ENCODE results near the gene UPP2. TPM values are rescaled to one million over a fixed set of nuclear protein-coding genes. Genes with fewer than 3 reads are reported as not detected.
A peak's percentile ranks its signal among the peaks of the same experiment; 100 is the strongest.

UPP2 gene
- total and polyA plus RNA-seq, 4 donors = 0.51 to 9.0 (median 1.3) TPM

GRCh38 chr2:158095269-158095668 is 6.4 kb upstream of the UPP2 start:
- Histone ChIP-seq H3K27ac (ENCODE audit: low read depth in 1 of 2, low read length in 2 of 2) (no peak overlapping the region), H3K9me3 (ENCODE audit: control insufficient read depth in 4 of 4, low read length in 3 of 4) (no peaks in the 10 kb centered on the region), H3K36me3 (ENCODE audit: control insufficient read depth in 4 of 4, insufficient read depth in 3 of 4, low read depth in 1 of 4, low read length in 3 of 4) (no peaks in the 10 kb centered on the region), H3K9ac (ENCODE audit: low read depth in 1 of 2, low read length in 2 of 2) (no peak overlapping the region), H3K4me3 (ENCODE audit: low read depth in 1 of 3, low read length in 3 of 3) (no peak overlapping the region), H3K27me3 (ENCODE audit: control insufficient read depth in 4 of 4, insufficient read depth in 4 of 4, low read length in 3 of 4) (no peaks in the 10 kb centered on the region), H3K4me1 (ENCODE audit: control insufficient read depth in 4 of 4, insufficient read depth in 4 of 4, low read length in 3 of 4) (peaks cover 0 to 14% (median 6%) of the 10 kb centered on the region in 4 donors)
- no peak for TF ChIP-seq FOXA1 (IDR thresholded peaks at IDR 0.05)
- no peak for TF ChIP-seq ATF3 (IDR thresholded peaks at IDR 0.05)
- no peak for TF ChIP-seq EGR1 (IDR thresholded peaks at IDR 0.05; ENCODE audit: low read depth in 2 of 2)
- TF ChIP-seq NR2F2 (IDR thresholded peaks at IDR 0.05) = no peak
- TF ChIP-seq TAF1 (conservative IDR thresholded peaks at IDR 0.05) = no peak
- TF ChIP-seq RAD21 (IDR thresholded peaks at IDR 0.05) = no peak
- TF ChIP-seq ZBTB33 (IDR thresholded peaks at IDR 0.05) = no peak
- no peak for TF ChIP-seq HNF4G (IDR thresholded peaks at IDR 0.05)
- no peak for TF ChIP-seq FOXA2 (IDR thresholded peaks at IDR 0.05)
- TF ChIP-seq RXRA (IDR thresholded peaks at IDR 0.05) = no peak
- TF ChIP-seq CTCF (IDR thresholded peaks at IDR 0.05; ENCODE audit: low read depth, low read length, missing input control) = no peak
- no peak for TF ChIP-seq JUND (IDR thresholded peaks at IDR 0.05)
- no peak for TF ChIP-seq YY1 (IDR thresholded peaks at IDR 0.05)
- no peak for DNase-seq (ENCODE audit: low spot score)

GRCh38 chr2:158095912-158096311 is 5.8 kb upstream of the UPP2 start:
- H3K4me3 ChIP-seq (ENCODE audit: low read depth in 1 of 3, low read length in 3 of 3) = no peak overlapping the region
- no peaks in the 10 kb centered on the region for H3K27me3 ChIP-seq (ENCODE audit: control insufficient read depth in 4 of 4, insufficient read depth in 4 of 4, low read length in 3 of 4)
- no peaks in the 10 kb centered on the region for H3K9me3 ChIP-seq (ENCODE audit: control insufficient read depth in 4 of 4, low read length in 3 of 4)
- WGBS = 73% methylated on average over 4 of the region's 4 CpGs
- no peaks in the 10 kb centered on the region for H3K36me3 ChIP-seq (ENCODE audit: control insufficient read depth in 4 of 4, insufficient read depth in 3 of 4, low read depth in 1 of 4, low read length in 3 of 4)
- peak; percentile 34 for TF ChIP-seq FOXA2 (IDR thresholded peaks at IDR 0.05)
- peak; percentile 7 to 20 for TF ChIP-seq HNF4A (conservative IDR thresholded peaks at IDR 0.05)
- peak; percentile 52 for TF ChIP-seq YY1 (IDR thresholded peaks at IDR 0.05)
- no peak for TF ChIP-seq MAX (IDR thresholded peaks at IDR 0.05)
- TF ChIP-seq RAD21 (IDR thresholded peaks at IDR 0.05) = peak; percentile 40 to 48
- no peak for TF ChIP-seq NR2F2 (IDR thresholded peaks at IDR 0.05)
- TF ChIP-seq HNF4G (IDR thresholded peaks at IDR 0.05) = no peak
- no peak for TF ChIP-seq ATF3 (IDR thresholded peaks at IDR 0.05)
- no peak for TF ChIP-seq REST (IDR thresholded peaks at IDR 0.05)
- no peak for TF ChIP-seq ZBTB33 (IDR thresholded peaks at IDR 0.05)
- no peak for TF ChIP-seq EGR1 (IDR thresholded peaks at IDR 0.05; ENCODE audit: low read depth in 2 of 2)
- peak in 1 of 2 donors; percentile 15 for TF ChIP-seq RXRA (IDR thresholded peaks at IDR 0.05)
- TF ChIP-seq CTCF (IDR thresholded peaks at IDR 0.05; ENCODE audit: low read depth, low read length, missing input control) = peak; percentile 10
- TF ChIP-seq TAF1 (conservative IDR thresholded peaks at IDR 0.05) = no peak
- peak; percentile 30 for TF ChIP-seq SP1 (IDR thresholded peaks at IDR 0.05)
- TF ChIP-seq FOXA1 (IDR thresholded peaks at IDR 0.05) = no peak
- no peak for TF ChIP-seq JUND (IDR thresholded peaks at IDR 0.05)
- no peak for TF ChIP-seq GABPA (IDR thresholded peaks at IDR 0.05 in 1 of 2, conservative IDR thresholded peaks at IDR 0.05 in 1 of 2)
- DNase-seq (ENCODE audit: low spot score) = no peak
- H3K4me1 ChIP-seq (ENCODE audit: control insufficient read depth in 4 of 4, insufficient read depth in 4 of 4, low read length in 3 of 4) = peaks cover 0 to 20% (median 10%) of the 10 kb centered on the region in 4 donors
- no peak overlapping the region for H3K27ac ChIP-seq (ENCODE audit: low read depth in 1 of 2, low read length in 2 of 2)
- H3K9ac ChIP-seq (ENCODE audit: low read depth in 1 of 2, low read length in 2 of 2) = no peak overlapping the region
